Panc1 (cell line): Measurements from ENCODE around the gene WDR90. TPM values are rescaled to one million over a fixed set of nuclear protein-coding genes. Genes with fewer than 3 reads are reported as not detected.
A peak's percentile ranks its signal among the peaks of the same experiment; 100 is the strongest.

Source experiments
- ATAC-seq: fragments of 200-7000 bp; cut with Tn5 transposase; 2 replicates; pipeline ENCODE4 v1.9.1; 2020; ENCODE audit warnings: mild to moderate bottlenecking, moderate library complexity
- BruUV-seq: library from RNA; stranded (reverse); fragments of 400-500 nt; replicated peaks from 2 replicates; lab custom pipeline; 2021; lab: Mats Ljungman, UMichigan
- CTCF ChIA-PET: fragments of 300-600 bp; sonication (Branson Sonifier 250); formaldehyde crosslinking; loops from one replicate; lab custom pipeline; 2022; ENCODE audit warnings: antibody characterized with exemption; lab: Charles Lee
- POLR2A ChIA-PET: fragments of 300-600 bp; sonication (Branson Sonifier 250); formaldehyde crosslinking; loops from one replicate; lab custom pipeline; 2022; ENCODE audit warnings: antibody characterized with exemption; lab: Charles Lee
- DNase-seq: peaks from one replicate; pipeline ENCODE4 v3.0.0-alpha.2; 2010; ENCODE audit warnings: low read depth, low spot score
- H3K27ac ChIP-seq: 2 replicates; pipeline ENCODE4 v1.5.1; 2011; ENCODE audit warnings: mild to moderate bottlenecking, low read length, inconsistent platforms
- H3K27me3 ChIP-seq: fragments of 200-500 bp; sonication (Bioruptor generic); 2 replicates; pipeline ENCODE4 v1.6.0; 2014; ENCODE audit warnings: low read length, inconsistent platforms; ENCODE audit not compliant: control insufficient read depth, insufficient read depth
- H3K36me3 ChIP-seq: fragments of 200-500 bp; sonication (Bioruptor generic); 2 replicates; pipeline ENCODE4 v1.5.1; 2014; ENCODE audit warnings: inconsistent platforms, mild to moderate bottlenecking, low read length, moderate library complexity; ENCODE audit not compliant: control insufficient read depth, insufficient read depth
- H3K4me1 ChIP-seq: 2 replicates; pipeline ENCODE4 v1.5.1; 2011; ENCODE audit warnings: inconsistent platforms, mild to moderate bottlenecking, low read length, moderate library complexity; ENCODE audit not compliant: control insufficient read depth, insufficient read depth
- H3K4me3 ChIP-seq, 2 experiments: 2 replicates each; pipeline ENCODE4 v1.5.1; 2011 to 2012; ENCODE audit warnings: low read depth in 2 of 2, low read length in 2 of 2, mild to moderate bottlenecking in 2 of 2, inconsistent platforms in 1 of 2, moderate library complexity in 1 of 2
- H3K9me3 ChIP-seq: fragments of 200-500 bp; sonication (Bioruptor generic); 2 replicates; pipeline ENCODE4 v1.5.1; 2014; ENCODE audit warnings: low read depth, mild to moderate bottlenecking, inconsistent platforms, low read length, moderate library complexity; ENCODE audit not compliant: control insufficient read depth, insufficient read depth
- CTCF ChIP-seq: fragments of 450-650 bp; IDR thresholded peaks from 2 replicates; pipeline ENCODE4 v1.5.1; 2017; ENCODE audit warnings: mild to moderate bottlenecking
- POLR2AphosphoS5 ChIP-seq: IDR thresholded peaks from 2 replicates; pipeline ENCODE4 v1.6.1; 2012; ENCODE audit warnings: mild to moderate bottlenecking, low read depth, low read length, moderate library complexity
- REST ChIP-seq, 2 experiments: IDR thresholded peaks; 2 replicates each; pipeline ENCODE4 v1.6.1; 2011 to 2012; ENCODE audit warnings: low read depth in 2 of 2, control low read depth in 1 of 2, low read length in 1 of 2, mild to moderate bottlenecking in 1 of 2, moderate library complexity in 1 of 2; ENCODE audit not compliant: insufficient read depth in 1 of 2
- SIN3A ChIP-seq: IDR thresholded peaks from 2 replicates; pipeline ENCODE4 v1.6.1; 2012; ENCODE audit warnings: low read depth, mild to moderate bottlenecking, low read length, moderate library complexity, borderline replicate concordance; ENCODE audit not compliant: insufficient read depth
- TCF7L2 ChIP-seq: IDR thresholded peaks from 2 replicates; pipeline ENCODE4 v1.6.1; 2011; ENCODE audit warnings: mild to moderate bottlenecking, low read depth, low read length, inconsistent platforms
- in situ Hi-C: cut with HindIII; loops from 2 replicates; pipeline ENCODE4 v1.10.0; 2016; ENCODE audit warnings: low sequenced_read_pairs, low pct_unique_long_range_greater_than_20kb
- intact Hi-C: fragments of 100-400 bp; cut with micrococcal nuclease; formaldehyde crosslinking; loops from one replicate; pipeline ENCODE4 v1.10.0; 2022; ENCODE audit not compliant: unreplicated experiment
- total RNA-seq: library from RNA; stranded (reverse); gene quantifications from one replicate; pipeline ENCODE4 v1.2.1, GENCODE V29; 2021; ENCODE audit not compliant: unreplicated experiment

Gene WDR90
- total RNA-seq, 1 experiment from 2014 or later = 58.9 TPM

- POLR2A ChIA-PET = no interaction called here
- TF ChIP-seq REST (IDR thresholded peaks at IDR 0.05; ENCODE audit: insufficient read depth in 1 of 2, low read depth in 2 of 2, low read length in 1 of 2) (0 out of 4 replicates have a peak, but pooled peaks of 1 of the 2 experiments have one; percentile 8), SIN3A (peak; percentile 76; the same call in 1 of the 2 replicates), POLR2AphosphoS5 (peak; percentile 92), TCF7L2 (no peak), CTCF (no peak)
- intact Hi-C loops = loop anchor here (10.0 kb wide), 1 partner anchor 1091 kb away; the partner anchor contains the start of genes EME2, MRPS34 and NME3
- no peaks in the 10 kb centered on the region for H3K9me3 ChIP-seq
- no peak for DNase-seq
- H3K4me3 ChIP-seq = peak within 1 kb of the TSS; percentile 66 to 71
- no peaks in the 10 kb centered on the region for H3K27me3 ChIP-seq
- peaks cover 5% of the 10 kb centered on the region; the same call in 1 of the 2 replicates for H3K36me3 ChIP-seq
- peak; percentile 73 for ATAC-seq
- CTCF ChIA-PET = no interaction called here
- H3K4me1 ChIP-seq = peaks cover 19% of the 10 kb centered on the region
- H3K27ac ChIP-seq = peak within 1 kb of the TSS; percentile 87
- BruUV-seq = no TSS peak
- in situ Hi-C loops = no loop called here
Observed at GRCh38 chr16:684071-684794, 35.1 kb downstream of the WDR90 start, which contains the start of gene JMJD8. Gene JMJD8, minus strand, starts transcription at chr16:684334. Its CDS starts 15 bp downstream, at chr16:684319.

GRCh38 chr16:684961-685696 lies 36.0 kb downstream of the WDR90 start:
- H3K4me3 ChIP-seq = no peak overlapping the region
- in situ Hi-C loops = no loop called here
- TF ChIP-seq CTCF = no peak
- no peak for TF ChIP-seq SIN3A
- no peak for TF ChIP-seq POLR2AphosphoS5
- no peak for TF ChIP-seq TCF7L2
- no peak for TF ChIP-seq REST (IDR thresholded peaks at IDR 0.05; ENCODE audit: insufficient read depth in 1 of 2, low read depth in 2 of 2, low read length in 1 of 2)
- peak overlapping the region; percentile 34; the same call in 1 of the 2 replicates for H3K27ac ChIP-seq
- intact Hi-C loops = loop anchor here (10.0 kb wide), 1 partner anchor 1090 kb away; the partner anchor contains the start of genes EME2, MRPS34 and NME3
- no peaks in the 10 kb centered on the region for H3K27me3 ChIP-seq
- H3K4me1 ChIP-seq = peaks cover 24% of the 10 kb centered on the region
- POLR2A ChIA-PET = no interaction called here
- CTCF ChIA-PET = no interaction called here
- H3K9me3 ChIP-seq = no peaks in the 10 kb centered on the region
- ATAC-seq (no peak), DNase-seq (no peak)
- H3K36me3 ChIP-seq = peaks cover 10% of the 10 kb centered on the region; the same call in 1 of the 2 replicates
- no TSS peak for BruUV-seq
